ENCODE data around the gene OR2T10.

DNA sequence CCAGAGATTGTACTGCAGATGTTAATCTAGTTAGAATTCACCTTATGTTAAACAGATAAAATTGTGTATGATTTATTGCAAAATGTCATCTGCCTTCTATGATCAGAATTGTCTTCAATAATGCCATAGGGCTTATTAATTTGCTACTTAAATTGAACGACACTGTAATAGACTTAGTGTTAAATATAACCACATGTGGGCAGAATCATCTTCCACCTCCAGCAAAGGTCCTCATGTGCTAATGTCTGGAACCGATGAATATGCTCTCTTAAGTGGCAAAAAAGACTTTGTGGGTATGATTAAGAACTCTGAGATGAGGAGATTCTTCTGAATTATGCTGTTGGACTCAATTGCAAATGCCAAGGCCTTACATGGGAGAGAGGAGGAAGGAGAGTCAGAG is 33.1 kb upstream of the OR2T10 start:
- TF ChIP-seq, protein P1, sequence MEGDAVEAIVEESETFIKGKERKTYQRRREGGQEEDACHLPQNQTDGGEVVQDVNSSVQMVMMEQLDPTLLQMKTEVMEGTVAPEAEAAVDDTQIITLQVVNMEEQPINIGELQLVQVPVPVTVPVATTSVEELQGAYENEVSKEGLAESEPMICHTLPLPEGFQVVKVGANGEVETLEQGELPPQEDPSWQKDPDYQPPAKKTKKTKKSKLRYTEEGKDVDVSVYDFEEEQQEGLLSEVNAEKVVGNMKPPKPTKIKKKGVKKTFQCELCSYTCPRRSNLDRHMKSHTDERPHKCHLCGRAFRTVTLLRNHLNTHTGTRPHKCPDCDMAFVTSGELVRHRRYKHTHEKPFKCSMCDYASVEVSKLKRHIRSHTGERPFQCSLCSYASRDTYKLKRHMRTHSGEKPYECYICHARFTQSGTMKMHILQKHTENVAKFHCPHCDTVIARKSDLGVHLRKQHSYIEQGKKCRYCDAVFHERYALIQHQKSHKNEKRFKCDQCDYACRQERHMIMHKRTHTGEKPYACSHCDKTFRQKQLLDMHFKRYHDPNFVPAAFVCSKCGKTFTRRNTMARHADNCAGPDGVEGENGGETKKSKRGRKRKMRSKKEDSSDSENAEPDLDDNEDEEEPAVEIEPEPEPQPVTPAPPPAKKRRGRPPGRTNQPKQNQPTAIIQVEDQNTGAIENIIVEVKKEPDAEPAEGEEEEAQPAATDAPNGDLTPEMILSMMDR (IDR thresholded peaks at IDR 0.05), result no peak
- no peak for TF ChIP-seq POLR2A (IDR thresholded peaks at IDR 0.05)
- no peak for TF ChIP-seq POLR2AphosphoS5 (IDR thresholded peaks at IDR 0.05)

Measured in prostate gland (tissue), 2 donors.